ENCODE data around the gene UCMA.

The UCMA gene

DNA sequence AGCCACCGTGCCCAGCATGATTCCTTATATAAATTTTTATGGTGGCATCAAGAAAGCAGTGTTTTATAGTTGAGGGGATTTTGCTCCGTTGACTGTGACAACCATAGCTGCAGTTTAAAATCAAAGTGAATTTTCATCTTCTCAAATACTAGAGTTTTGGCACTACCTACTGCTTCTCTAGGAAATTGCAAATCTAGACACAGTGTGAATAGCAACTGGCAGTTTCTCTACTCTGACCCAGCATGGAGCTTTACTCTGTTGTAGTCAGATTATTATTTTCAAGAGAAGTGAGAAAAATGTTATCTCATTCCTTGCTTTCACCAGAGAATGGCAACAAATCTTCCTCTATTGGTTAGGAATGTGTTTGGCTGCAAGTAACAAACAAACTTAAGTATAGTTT is 49.9 kb downstream of the UCMA start:
- no peak overlapping the region for H3K4me3 ChIP-seq (ENCODE audit: low read length)
- H3K4me2 ChIP-seq (ENCODE audit: low read length) = no peak overlapping the region
- H2AFZ ChIP-seq (ENCODE audit: low read depth, low read length) = no peak overlapping the region
- no peak for TF ChIP-seq EZH2phosphoT487 (IDR thresholded peaks at IDR 0.05; ENCODE audit: low read depth)
- TF ChIP-seq, protein P1, sequence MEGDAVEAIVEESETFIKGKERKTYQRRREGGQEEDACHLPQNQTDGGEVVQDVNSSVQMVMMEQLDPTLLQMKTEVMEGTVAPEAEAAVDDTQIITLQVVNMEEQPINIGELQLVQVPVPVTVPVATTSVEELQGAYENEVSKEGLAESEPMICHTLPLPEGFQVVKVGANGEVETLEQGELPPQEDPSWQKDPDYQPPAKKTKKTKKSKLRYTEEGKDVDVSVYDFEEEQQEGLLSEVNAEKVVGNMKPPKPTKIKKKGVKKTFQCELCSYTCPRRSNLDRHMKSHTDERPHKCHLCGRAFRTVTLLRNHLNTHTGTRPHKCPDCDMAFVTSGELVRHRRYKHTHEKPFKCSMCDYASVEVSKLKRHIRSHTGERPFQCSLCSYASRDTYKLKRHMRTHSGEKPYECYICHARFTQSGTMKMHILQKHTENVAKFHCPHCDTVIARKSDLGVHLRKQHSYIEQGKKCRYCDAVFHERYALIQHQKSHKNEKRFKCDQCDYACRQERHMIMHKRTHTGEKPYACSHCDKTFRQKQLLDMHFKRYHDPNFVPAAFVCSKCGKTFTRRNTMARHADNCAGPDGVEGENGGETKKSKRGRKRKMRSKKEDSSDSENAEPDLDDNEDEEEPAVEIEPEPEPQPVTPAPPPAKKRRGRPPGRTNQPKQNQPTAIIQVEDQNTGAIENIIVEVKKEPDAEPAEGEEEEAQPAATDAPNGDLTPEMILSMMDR (IDR thresholded peaks at IDR 0.05; ENCODE audit: low read depth, low read length) = no peak
- peaks cover 15% of the 10 kb centered on the region; the same call in 1 of the 2 replicates for H3K4me1 ChIP-seq (ENCODE audit: low read length)
- H3K27me3 ChIP-seq (ENCODE audit: low read depth, low read length) = no peaks in the 10 kb centered on the region
- H3K36me3 ChIP-seq (replicated peaks; ENCODE audit: low read depth, low read length) = peaks cover 60% of the 10 kb centered on the region
- no peaks in the 10 kb centered on the region for H3K9me3 ChIP-seq (ENCODE audit: insufficient read depth, low read length)
- no peaks in the 10 kb centered on the region for H4K20me1 ChIP-seq (ENCODE audit: insufficient read depth, low read length)
- no peak overlapping the region for H3K9ac ChIP-seq (ENCODE audit: low read length)
- H3K27ac ChIP-seq (ENCODE audit: low read length) = no peak overlapping the region
- H3K79me2 ChIP-seq (ENCODE audit: low read length) = no peaks in the 10 kb centered on the region

DNA sequence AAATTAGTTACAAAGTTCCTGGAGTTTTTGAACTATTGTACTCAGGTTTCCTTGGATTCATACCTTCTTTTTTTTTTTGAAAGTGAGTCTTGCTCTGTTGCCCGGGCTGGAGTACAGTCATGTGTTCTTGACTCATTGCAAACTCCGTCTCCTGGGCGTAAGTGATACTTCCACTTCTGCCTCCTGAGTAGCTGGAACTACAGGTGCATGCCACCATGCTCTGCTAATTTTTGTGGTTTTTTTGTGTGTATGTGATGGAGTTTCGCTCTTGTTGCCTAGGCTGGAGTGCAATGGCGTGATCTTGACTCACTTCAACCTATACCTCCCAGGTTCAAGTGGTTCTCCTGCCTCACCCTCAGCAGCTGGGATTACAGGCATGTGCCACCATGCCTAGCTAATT is 50.5 kb downstream of the UCMA start:
- Histone ChIP-seq H3K36me3 (replicated peaks; ENCODE audit: low read depth, low read length) (peaks cover 64% of the 10 kb centered on the region), H3K79me2 (ENCODE audit: low read length) (no peaks in the 10 kb centered on the region), H3K9ac (ENCODE audit: low read length) (no peak overlapping the region), H4K20me1 (ENCODE audit: insufficient read depth, low read length) (no peaks in the 10 kb centered on the region), H2AFZ (ENCODE audit: low read depth, low read length) (no peak overlapping the region), H3K4me1 (ENCODE audit: low read length) (peaks cover 15% of the 10 kb centered on the region; the same call in 1 of the 2 replicates), H3K4me2 (ENCODE audit: low read length) (no peak overlapping the region), H3K27me3 (ENCODE audit: low read depth, low read length) (no peaks in the 10 kb centered on the region), H3K4me3 (ENCODE audit: low read length) (no peak overlapping the region), H3K27ac (ENCODE audit: low read length) (no peak overlapping the region), H3K9me3 (ENCODE audit: insufficient read depth, low read length) (no peaks in the 10 kb centered on the region)
- no peak for TF ChIP-seq EZH2phosphoT487 (IDR thresholded peaks at IDR 0.05; ENCODE audit: low read depth)
- TF ChIP-seq, protein P1 (IDR thresholded peaks at IDR 0.05; ENCODE audit: low read depth, low read length) = no peak

DNA sequence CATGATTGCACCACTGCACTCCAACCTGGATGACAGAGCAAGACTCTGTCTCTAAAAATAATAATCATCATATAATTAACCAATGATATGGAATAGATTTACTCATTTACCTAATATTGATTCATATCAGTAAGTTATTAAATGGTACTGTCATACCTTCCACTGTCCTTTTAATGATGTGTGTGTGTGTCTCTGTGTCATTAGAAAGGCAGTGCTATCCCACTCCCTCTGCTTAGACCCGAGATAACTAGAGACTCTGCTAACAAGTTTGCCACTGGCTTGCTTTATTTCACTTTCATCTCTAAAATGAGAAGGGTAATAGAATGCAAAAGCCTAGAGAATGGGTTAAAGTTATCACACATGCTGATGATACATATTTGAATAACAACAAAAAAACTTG is 51.8 kb downstream of the UCMA start:
- H3K9ac ChIP-seq (ENCODE audit: low read length) = no peak overlapping the region
- H3K36me3 ChIP-seq (replicated peaks; ENCODE audit: low read depth, low read length) = peaks cover 64% of the 10 kb centered on the region
- peaks cover 15% of the 10 kb centered on the region; the same call in 1 of the 2 replicates for H3K4me1 ChIP-seq (ENCODE audit: low read length)
- no peaks in the 10 kb centered on the region for H3K9me3 ChIP-seq (ENCODE audit: insufficient read depth, low read length)
- H3K27ac ChIP-seq (ENCODE audit: low read length) = no peak overlapping the region
- no peaks in the 10 kb centered on the region for H3K27me3 ChIP-seq (ENCODE audit: low read depth, low read length)
- TF ChIP-seq, protein P1 (IDR thresholded peaks at IDR 0.05; ENCODE audit: low read depth, low read length) = no peak
- no peak for TF ChIP-seq EZH2phosphoT487 (IDR thresholded peaks at IDR 0.05; ENCODE audit: low read depth)
- no peaks in the 10 kb centered on the region for H4K20me1 ChIP-seq (ENCODE audit: insufficient read depth, low read length)
- H3K79me2 ChIP-seq (ENCODE audit: low read length) = no peaks in the 10 kb centered on the region
- no peak overlapping the region for H3K4me2 ChIP-seq (ENCODE audit: low read length)
- no peak overlapping the region for H3K4me3 ChIP-seq (ENCODE audit: low read length)
- H2AFZ ChIP-seq (ENCODE audit: low read depth, low read length) = no peak overlapping the region

DNA sequence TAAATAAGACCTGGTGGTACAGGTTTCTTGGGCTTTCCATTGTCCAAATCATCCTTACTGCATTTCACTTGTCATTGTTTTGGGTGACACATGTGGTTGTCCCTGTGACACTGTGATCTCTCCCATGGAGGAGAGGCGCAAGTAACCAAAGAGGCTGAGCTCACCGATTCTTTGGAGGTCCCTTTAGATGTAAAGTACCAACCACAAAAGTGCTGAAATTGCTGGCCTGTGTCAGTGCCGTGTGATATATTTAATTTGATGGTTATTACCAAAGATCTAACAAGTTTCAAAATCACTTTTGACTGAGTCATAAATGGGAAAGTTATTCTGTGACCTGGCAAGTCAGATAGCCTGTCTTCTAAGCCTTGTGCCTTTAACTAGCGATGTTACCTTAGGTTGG is 53.4 kb downstream of the UCMA start:
- Histone ChIP-seq H3K4me3 (ENCODE audit: low read length) (no peak overlapping the region), H3K4me1 (ENCODE audit: low read length) (peaks cover 15% of the 10 kb centered on the region; the same call in 1 of the 2 replicates), H4K20me1 (ENCODE audit: insufficient read depth, low read length) (no peaks in the 10 kb centered on the region), H3K79me2 (ENCODE audit: low read length) (no peaks in the 10 kb centered on the region), H3K27me3 (ENCODE audit: low read depth, low read length) (no peaks in the 10 kb centered on the region), H3K9me3 (ENCODE audit: insufficient read depth, low read length) (no peaks in the 10 kb centered on the region), H3K27ac (ENCODE audit: low read length) (no peak overlapping the region), H2AFZ (ENCODE audit: low read depth, low read length) (no peak overlapping the region), H3K4me2 (ENCODE audit: low read length) (no peak overlapping the region), H3K9ac (ENCODE audit: low read length) (no peak overlapping the region), H3K36me3 (replicated peaks; ENCODE audit: low read depth, low read length) (peaks cover 51% of the 10 kb centered on the region)
- no peak for TF ChIP-seq EZH2phosphoT487 (IDR thresholded peaks at IDR 0.05; ENCODE audit: low read depth)
- TF ChIP-seq, protein P1 (IDR thresholded peaks at IDR 0.05; ENCODE audit: low read depth, low read length) = no peak
